ENCODE measurements around the gene RELB. TPM values are rescaled to one million over a fixed set of nuclear protein-coding genes. Genes with fewer than 3 reads are reported as not detected.
A peak's percentile ranks its signal among the peaks of the same experiment; 100 is the strongest.

The RELB gene
- total RNA-seq, 4 donors from 2014 or later: 8.1 to 15.1 (median 11.7) TPM

DNA sequence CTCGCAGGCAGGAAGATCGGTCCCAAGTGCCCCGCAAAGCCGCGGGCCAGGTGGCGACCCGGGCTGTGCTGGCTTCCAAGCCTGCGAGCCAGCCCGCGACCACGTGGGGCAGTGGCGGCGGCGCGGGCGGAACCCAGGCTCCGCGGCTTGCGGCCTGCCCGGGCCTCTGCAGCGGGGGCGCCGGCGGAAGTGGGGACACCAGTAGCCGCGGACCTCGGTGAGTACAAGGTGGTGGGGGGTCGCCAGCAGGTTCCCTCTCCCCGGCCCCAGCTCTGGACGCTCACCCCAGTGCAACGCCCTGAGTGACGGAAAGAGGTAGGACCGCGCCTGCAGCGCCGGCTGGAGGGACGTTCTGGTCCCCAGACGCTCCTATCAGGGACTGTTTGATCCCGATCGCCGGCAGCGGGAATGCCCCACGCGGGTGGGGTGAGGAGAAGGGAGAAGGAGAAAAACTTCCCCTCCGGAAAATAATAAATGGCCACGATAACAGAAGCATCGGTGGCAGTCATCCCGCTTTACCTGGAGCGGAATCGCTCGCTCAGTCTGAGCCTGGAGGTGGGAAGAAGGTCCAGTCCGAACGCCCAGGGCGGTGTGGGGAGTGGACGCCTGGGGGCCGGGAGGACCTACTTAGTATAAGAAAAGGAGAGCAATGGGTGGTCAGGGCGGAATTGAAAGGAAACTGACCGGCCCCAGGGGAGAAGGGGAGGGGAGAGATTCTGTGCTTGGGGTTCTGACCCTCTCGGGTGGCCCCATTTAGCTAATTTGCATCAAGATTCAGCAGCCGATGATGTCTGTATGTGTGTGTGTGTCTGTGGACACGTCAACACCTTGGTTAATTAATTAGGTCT is 78.0 kb downstream of the RELB start, which contains the start of gene GEMIN7:
TSS of gene GEMIN7 (plus strand) at position 198 of the 848 bp plus-strand sequence. CDS start 10,855 bp downstream, outside the sequence.
- H3K4me3 ChIP-seq (ENCODE audit: low read depth, poor library complexity, severe bottlenecking): peak within 1 kb of the TSS; percentile 88
- 0 to 1% methylated on average over 30 to 55 of the region's 61 CpGs for WGBS, 2 donors
- TF ChIP-seq, protein P1, sequence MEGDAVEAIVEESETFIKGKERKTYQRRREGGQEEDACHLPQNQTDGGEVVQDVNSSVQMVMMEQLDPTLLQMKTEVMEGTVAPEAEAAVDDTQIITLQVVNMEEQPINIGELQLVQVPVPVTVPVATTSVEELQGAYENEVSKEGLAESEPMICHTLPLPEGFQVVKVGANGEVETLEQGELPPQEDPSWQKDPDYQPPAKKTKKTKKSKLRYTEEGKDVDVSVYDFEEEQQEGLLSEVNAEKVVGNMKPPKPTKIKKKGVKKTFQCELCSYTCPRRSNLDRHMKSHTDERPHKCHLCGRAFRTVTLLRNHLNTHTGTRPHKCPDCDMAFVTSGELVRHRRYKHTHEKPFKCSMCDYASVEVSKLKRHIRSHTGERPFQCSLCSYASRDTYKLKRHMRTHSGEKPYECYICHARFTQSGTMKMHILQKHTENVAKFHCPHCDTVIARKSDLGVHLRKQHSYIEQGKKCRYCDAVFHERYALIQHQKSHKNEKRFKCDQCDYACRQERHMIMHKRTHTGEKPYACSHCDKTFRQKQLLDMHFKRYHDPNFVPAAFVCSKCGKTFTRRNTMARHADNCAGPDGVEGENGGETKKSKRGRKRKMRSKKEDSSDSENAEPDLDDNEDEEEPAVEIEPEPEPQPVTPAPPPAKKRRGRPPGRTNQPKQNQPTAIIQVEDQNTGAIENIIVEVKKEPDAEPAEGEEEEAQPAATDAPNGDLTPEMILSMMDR (IDR thresholded peaks at IDR 0.05): no peak
- TF ChIP-seq POLR2A (IDR thresholded peaks at IDR 0.05): no peak
- intact Hi-C loops (cut with DNase I; ENCODE audit: low total_unique reads): no loop called here
- DNase-seq (ENCODE audit: low spot score in 2 of 2): peak; percentile 54 to 95

DNA sequence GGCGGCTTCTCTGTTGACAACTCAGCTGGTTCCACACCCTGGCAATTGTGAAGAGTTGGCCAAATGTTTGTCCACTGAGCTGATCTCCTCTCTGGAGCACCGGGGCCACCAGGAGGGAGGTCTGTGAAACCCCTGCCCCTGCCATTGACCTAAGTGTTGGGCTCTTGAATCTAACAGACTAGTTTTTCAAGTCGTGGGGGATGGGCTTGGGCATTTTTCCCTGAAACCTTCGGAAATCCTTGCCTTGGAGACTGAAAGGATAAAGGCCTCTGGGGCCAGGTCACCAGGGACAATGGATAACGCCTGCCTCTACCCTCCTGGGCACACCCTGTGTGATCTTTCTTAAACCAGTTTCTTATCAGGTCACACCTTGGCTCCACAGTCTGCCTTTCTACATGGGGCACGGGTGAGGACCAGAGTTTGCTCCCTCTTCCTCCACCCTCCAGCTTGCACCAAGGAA is 78.7 kb downstream of the RELB start:
- DNase-seq (ENCODE audit: low spot score in 2 of 2): no peak
- TF ChIP-seq, protein P1 (IDR thresholded peaks at IDR 0.05): no peak
- no peak for TF ChIP-seq POLR2A (IDR thresholded peaks at IDR 0.05)
- intact Hi-C loops (cut with DNase I; ENCODE audit: low total_unique reads): no loop called here
- WGBS, 2 donors: 7 to 11% methylated on average over 5 to 6 of the region's 6 CpGs
- H3K4me3 ChIP-seq (ENCODE audit: low read depth, poor library complexity, severe bottlenecking): peak overlapping the region; percentile 88

DNA sequence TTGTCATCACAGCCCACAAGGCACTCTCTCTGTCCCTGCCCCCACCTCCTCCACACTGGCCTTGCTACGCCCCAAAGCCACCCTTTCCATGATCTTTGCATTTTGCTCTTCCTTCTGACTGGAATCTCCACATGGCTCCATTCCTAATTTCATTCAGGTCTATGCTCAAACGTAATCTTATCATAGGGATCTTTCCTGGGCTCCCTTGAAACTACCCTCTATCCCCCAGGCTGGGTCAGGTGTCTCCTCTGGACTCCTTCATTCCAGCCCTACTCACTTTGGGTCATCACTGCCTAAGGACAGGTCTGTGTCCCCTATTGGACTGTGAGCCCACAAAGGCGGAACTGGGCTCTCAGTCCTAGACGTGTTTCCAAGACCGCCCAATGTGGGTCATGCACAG is 80.9 kb downstream of the RELB start:
- TF ChIP-seq, protein P1 (IDR thresholded peaks at IDR 0.05): no peak
- TF ChIP-seq POLR2A (IDR thresholded peaks at IDR 0.05): no peak
- 88 to 95% methylated on average over 5 of the region's 5 CpGs for WGBS, 2 donors
- DNase-seq (ENCODE audit: low spot score in 2 of 2): no peak
- intact Hi-C loops (cut with DNase I; ENCODE audit: low total_unique reads): no loop called here
- H3K4me3 ChIP-seq (ENCODE audit: low read depth, poor library complexity, severe bottlenecking): no peak overlapping the region

DNA sequence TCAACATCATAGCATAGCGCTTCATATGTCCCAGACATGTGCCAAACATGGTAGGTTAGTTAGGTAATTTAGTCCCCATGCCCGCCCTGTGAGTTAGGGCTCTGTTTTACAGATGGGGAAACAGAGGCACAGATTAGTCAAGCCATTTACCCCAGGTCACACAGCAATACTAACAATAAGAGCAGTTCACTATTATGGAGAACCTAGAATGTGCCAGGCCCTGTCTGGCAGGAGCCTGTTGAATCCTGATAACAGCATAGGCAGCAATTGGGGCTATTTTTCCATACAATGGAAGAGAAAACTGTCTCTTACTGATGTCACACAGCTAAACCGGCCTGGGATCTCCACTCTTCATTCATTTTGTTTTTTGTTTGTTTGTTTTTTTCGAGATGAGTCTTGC is 85.2 kb downstream of the RELB start:
- intact Hi-C loops (cut with DNase I; ENCODE audit: low total_unique reads): no loop called here
- WGBS, 2 donors: 91 to 93% methylated on average over 4 of the region's 4 CpGs
- no peak for TF ChIP-seq POLR2A (IDR thresholded peaks at IDR 0.05)
- no peak overlapping the region for H3K4me3 ChIP-seq (ENCODE audit: low read depth, poor library complexity, severe bottlenecking)
- DNase-seq (ENCODE audit: low spot score in 2 of 2): no peak

DNA sequence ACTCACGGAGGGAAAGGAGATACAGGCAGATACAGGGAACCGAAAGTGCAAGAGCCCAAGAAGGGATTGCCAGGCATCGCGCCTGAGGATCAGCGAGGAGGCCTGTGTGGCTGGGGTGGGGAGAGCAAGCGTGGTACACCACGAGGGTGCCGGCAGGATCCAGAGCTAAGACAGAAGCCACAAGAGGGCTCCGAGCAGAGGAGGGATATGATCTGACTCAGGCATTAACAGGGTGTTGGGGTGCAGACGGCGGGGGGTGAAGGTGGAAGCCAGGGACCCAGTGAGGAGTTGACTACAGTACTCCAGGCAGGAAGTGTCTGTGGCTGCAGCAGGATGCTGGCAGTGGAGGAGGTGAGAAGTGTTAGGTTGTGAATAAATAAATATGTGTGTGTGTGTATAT is 86.3 kb downstream of the RELB start:
- TF ChIP-seq, protein P1 (IDR thresholded peaks at IDR 0.05): no peak
- TF ChIP-seq POLR2A (IDR thresholded peaks at IDR 0.05): no peak
- DNase-seq (ENCODE audit: low spot score in 2 of 2): no peak
- no peak overlapping the region for H3K4me3 ChIP-seq (ENCODE audit: low read depth, poor library complexity, severe bottlenecking)
- 75 to 82% methylated on average over 11 of the region's 11 CpGs for WGBS, 2 donors
- intact Hi-C loops (cut with DNase I; ENCODE audit: low total_unique reads): no loop called here

Other genes starting within 250 kb of the RELB start
- 10 to 100 TPM; 64.3 to 87.0 (median 75.6) TPM for gene CBLC, start 223.6 kb upstream of the RELB start, total RNA-seq
- gene BCAM, start 192.4 kb upstream of the RELB start, total RNA-seq: 10 to 100 TPM; 32.3 to 73.5 (median 58.0) TPM
- gene NECTIN2, start 155.2 kb upstream of the RELB start, total RNA-seq: 10 to 100 TPM; 75.2 to 91.1 (median 82.4) TPM
- gene TOMM40, start 110.2 kb upstream of the RELB start, total RNA-seq: 10 to 100 TPM; 32.5 to 52.3 (median 46.4) TPM
- 100 to 1,000 TPM; 511 to 997 (median 747) TPM for gene APOE, start 95.7 kb upstream of the RELB start, total RNA-seq
- 10 to 100 TPM; 17.1 to 35.5 (median 28.8) TPM for gene APOC1, start 86.9 kb upstream of the RELB start, total RNA-seq
- not detected for gene APOC4, start 59.2 kb upstream of the RELB start, total RNA-seq
- 1 to 10 TPM; 1.6 to 4.3 (median 2.8) TPM for gene APOC2, start 55.4 kb upstream of the RELB start, total RNA-seq
- gene CLPTM1, start 46.1 kb upstream of the RELB start, total RNA-seq: 100 to 1,000 TPM in 1 of 4 donors, 10 to 100 TPM in 3; 78.5 to 103 (median 94.2) TPM
- gene CLASRP, start 37.6 kb downstream of the RELB start, total RNA-seq: 100 to 1,000 TPM in 2 of 4 donors, 10 to 100 TPM in 2; 59.9 to 207 (median 128) TPM
- gene ZNF296, start 75.0 kb downstream of the RELB start, total RNA-seq: 1 to 10 TPM; 2.4 to 7.8 (median 4.8) TPM
- 10 to 100 TPM; 11.8 to 24.9 (median 21.5) TPM for gene GEMIN7, start 77.8 kb downstream of the RELB start, total RNA-seq
- gene PPP1R37, start 91.7 kb downstream of the RELB start, total RNA-seq: 10 to 100 TPM; 37.4 to 55.2 (median 52.1) TPM
- 100 to 1,000 TPM in 1 of 4 donors, 10 to 100 TPM in 3; 42.0 to 100 (median 51.4) TPM for gene NKPD1, start 159.5 kb downstream of the RELB start, total RNA-seq
- gene TRAPPC6A, start 176.8 kb downstream of the RELB start, total RNA-seq: 10 to 100 TPM; 36.0 to 52.3 (median 47.9) TPM
- gene BLOC1S3, start 177.3 kb downstream of the RELB start, total RNA-seq: 10 to 100 TPM; 26.6 to 65.1 (median 31.4) TPM
- 1 to 10 TPM; 1.2 to 4.5 (median 1.6) TPM for gene EXOC3L2, start 243.9 kb downstream of the RELB start, total RNA-seq
- gene MARK4, start 249.8 kb downstream of the RELB start, total RNA-seq: 10 to 100 TPM; 28.4 to 42.8 (median 35.3) TPM